GM12801 (cell line): ENCODE results near the gene GATB.

Experiments
- TF ChIP-seq, protein P1 (sequence below): IDR thresholded peaks from one replicate; pipeline ENCODE4 v1.5.1; 2011; ENCODE audit warnings: control low read depth; ENCODE audit not compliant: insufficient read length; ENCODE audit errors: extremely low read depth

The GATB gene

DNA sequence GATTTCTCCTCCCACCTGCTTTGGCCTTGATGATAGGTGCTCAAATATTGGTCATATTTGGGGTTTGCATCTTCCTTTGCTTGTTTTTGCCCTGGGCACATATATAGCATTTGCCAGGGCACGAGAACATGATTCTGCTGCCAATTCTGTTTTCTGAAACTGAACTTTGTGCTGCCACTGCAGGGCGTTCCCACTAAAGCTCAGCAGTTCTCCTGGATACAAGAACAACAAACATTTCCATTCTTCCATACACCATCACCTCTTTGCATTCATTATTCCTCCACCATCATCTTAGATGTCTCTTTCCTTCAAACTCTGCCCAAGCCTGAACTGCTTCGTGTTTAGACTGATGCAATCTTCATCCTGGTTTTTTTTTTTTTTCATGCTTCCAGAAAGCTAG is 36.3 kb upstream of the GATB start:
- TF ChIP-seq, protein P1, sequence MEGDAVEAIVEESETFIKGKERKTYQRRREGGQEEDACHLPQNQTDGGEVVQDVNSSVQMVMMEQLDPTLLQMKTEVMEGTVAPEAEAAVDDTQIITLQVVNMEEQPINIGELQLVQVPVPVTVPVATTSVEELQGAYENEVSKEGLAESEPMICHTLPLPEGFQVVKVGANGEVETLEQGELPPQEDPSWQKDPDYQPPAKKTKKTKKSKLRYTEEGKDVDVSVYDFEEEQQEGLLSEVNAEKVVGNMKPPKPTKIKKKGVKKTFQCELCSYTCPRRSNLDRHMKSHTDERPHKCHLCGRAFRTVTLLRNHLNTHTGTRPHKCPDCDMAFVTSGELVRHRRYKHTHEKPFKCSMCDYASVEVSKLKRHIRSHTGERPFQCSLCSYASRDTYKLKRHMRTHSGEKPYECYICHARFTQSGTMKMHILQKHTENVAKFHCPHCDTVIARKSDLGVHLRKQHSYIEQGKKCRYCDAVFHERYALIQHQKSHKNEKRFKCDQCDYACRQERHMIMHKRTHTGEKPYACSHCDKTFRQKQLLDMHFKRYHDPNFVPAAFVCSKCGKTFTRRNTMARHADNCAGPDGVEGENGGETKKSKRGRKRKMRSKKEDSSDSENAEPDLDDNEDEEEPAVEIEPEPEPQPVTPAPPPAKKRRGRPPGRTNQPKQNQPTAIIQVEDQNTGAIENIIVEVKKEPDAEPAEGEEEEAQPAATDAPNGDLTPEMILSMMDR: no peak

DNA sequence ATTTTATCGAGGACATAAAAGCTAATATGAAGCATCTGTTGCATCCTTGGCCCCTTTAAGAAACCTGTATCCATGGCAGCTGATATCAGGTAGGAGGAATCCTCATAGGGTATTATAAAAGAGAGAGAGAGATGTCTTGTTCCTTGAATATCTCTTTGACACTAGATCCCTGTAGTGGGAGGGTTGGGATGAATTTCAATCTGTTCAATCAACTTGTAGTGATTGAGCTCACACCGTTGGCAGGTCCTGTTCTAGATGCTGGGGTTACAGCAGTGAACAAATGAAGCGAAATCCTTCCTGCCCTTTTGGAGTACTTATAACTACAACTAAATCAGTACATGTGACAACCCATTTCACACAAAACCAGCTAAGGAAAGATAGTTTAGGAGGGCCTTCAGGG is 35.3 kb upstream of the GATB start:
- TF ChIP-seq, protein P1: no peak

DNA sequence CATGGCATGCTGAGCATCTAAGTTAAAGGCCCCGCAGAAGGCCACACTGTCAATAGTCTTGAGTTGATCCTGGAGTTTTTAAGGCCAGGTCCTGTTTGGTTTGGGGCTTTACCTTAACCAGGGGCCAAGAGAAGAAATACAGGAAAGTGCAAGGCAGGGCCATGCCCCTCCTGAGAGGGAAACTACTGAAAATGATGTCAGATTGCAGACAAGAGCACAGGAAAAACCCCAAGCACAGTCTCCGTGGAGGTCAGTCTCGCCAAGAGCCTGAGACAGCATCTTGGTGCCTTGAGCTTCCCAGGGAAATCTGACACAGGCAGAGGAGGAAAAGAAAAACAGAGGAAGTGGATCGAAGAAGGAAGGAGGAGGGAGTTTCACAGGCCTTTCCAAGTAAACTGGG is 32.2 kb upstream of the GATB start:
- TF ChIP-seq, protein P1: no peak

- TF ChIP-seq, protein P1: no peak
These were observed 31.7 kb upstream of the GATB start for GRCh38 chr4:151792530-151792929.

GRCh38 chr4:151788021-151788420 is 27.2 kb upstream of the GATB start:
- TF ChIP-seq, protein P1: no peak

GRCh38 chr4:151786158-151786495 is 25.3 kb upstream of the GATB start:
- TF ChIP-seq, protein P1: no peak

DNA sequence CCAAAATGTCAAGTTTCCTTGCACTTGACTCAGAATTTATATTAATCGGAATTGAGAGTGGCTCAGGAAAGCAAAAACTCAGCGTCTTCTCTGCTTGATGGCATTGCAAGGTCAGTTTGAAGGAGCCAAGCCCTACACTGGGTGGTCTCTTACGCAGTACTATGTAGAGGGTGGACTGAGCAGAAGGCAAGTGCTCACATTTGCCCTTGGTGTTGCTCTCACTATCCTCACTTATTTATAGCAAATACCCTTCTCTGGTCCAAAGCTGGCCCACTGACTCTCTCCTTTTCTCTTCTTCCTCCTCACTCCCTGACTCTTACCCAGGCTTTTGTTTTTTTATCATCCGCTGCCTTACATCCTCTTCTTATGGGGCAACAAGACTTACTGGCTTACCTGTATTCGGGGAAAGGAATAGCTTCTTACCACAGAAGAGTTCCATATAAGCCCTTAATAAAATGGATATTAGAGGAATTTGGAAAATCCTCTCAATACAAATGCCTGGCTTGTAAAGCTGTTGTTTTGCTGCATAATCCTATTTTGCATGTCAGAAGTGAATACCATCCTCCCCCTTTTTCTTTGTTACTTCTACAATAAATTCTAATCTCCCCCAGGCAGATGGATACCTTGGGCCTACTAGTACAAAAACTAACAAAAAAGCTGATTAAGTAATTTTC is 24.8 kb upstream of the GATB start:
- TF ChIP-seq, protein P1: no peak

DNA sequence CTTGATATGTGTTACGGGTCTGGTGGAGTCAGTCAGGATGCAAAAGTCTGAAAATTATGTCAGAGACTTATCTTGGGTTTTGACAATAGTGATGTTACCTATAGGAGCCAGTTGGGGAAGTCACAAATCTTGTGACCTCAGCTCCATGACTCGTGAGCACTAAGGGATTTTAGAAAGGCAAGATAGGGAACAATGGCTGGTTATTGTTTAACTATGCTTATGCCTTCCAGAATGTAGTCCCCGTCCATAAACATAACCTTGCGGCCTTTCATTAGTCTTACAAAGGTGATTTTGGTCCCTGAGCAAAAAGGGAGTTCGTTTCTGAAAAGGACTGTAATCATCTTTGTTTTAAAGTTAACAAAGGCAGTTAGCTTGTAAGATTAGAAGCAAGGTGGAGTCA is 23.9 kb upstream of the GATB start:
- TF ChIP-seq, protein P1: no peak
